Measurements from ENCODE around the gene RAP1A.

Gene RAP1A

GRCh38 chr1:111631502-111631901 lies 11.9 kb downstream of the RAP1A start:
- TF ChIP-seq EGR1 (IDR thresholded peaks at IDR 0.05) (no peak), CEBPB (IDR thresholded peaks at IDR 0.05) (no peak), TEAD4 (IDR thresholded peaks at IDR 0.05) (no peak), MAX (IDR thresholded peaks at IDR 0.05) (no peak), CREB1 (IDR thresholded peaks at IDR 0.05; ENCODE audit: low read depth) (no peak), FOXM1 (IDR thresholded peaks at IDR 0.05; ENCODE audit: borderline replicate concordance, low read depth) (no peak), EP300 (IDR thresholded peaks at IDR 0.05; ENCODE audit: borderline replicate concordance) (no peak), RAD21 (IDR thresholded peaks at IDR 0.05; ENCODE audit: low read depth) (no peak), ZBTB7A (IDR thresholded peaks at IDR 0.05; ENCODE audit: low read depth) (no peak), TCF12 (IDR thresholded peaks at IDR 0.05; ENCODE audit: low read depth) (no peak)
- TF ChIP-seq, protein P1, sequence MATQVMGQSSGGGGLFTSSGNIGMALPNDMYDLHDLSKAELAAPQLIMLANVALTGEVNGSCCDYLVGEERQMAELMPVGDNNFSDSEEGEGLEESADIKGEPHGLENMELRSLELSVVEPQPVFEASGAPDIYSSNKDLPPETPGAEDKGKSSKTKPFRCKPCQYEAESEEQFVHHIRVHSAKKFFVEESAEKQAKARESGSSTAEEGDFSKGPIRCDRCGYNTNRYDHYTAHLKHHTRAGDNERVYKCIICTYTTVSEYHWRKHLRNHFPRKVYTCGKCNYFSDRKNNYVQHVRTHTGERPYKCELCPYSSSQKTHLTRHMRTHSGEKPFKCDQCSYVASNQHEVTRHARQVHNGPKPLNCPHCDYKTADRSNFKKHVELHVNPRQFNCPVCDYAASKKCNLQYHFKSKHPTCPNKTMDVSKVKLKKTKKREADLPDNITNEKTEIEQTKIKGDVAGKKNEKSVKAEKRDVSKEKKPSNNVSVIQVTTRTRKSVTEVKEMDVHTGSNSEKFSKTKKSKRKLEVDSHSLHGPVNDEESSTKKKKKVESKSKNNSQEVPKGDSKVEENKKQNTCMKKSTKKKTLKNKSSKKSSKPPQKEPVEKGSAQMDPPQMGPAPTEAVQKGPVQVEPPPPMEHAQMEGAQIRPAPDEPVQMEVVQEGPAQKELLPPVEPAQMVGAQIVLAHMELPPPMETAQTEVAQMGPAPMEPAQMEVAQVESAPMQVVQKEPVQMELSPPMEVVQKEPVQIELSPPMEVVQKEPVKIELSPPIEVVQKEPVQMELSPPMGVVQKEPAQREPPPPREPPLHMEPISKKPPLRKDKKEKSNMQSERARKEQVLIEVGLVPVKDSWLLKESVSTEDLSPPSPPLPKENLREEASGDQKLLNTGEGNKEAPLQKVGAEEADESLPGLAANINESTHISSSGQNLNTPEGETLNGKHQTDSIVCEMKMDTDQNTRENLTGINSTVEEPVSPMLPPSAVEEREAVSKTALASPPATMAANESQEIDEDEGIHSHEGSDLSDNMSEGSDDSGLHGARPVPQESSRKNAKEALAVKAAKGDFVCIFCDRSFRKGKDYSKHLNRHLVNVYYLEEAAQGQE (IDR thresholded peaks at IDR 0.05; ENCODE audit: low read depth), result no peak

DNA sequence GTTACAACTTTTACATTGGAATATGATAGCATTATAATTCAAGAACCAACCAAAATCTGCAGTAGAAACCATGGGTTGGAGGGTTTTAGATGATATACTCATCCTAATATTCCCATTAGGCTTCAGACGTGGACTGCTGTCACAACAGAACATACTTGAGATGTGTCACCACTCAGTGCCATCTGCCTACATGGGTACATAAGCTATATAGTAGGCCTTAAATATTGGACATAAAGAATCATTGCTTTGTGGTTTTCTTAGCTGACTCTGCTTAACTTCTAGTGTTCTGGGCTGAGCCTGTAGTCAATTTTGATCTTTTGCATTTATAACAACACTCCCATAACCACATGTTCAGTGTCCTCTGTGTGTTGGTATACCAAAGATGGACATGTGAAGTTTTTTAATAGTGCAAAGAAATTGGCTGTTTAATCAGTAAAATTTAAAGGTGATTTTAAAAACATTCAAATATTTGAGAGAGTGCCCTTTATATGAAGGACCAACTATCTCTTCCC lies 14.2 kb downstream of the RAP1A start:
- no peak for TF ChIP-seq USF1 (IDR thresholded peaks at IDR 0.05)
- no peak for TF ChIP-seq CREB1 (IDR thresholded peaks at IDR 0.05; ENCODE audit: low read depth)
- no peak for TF ChIP-seq TAF1 (IDR thresholded peaks at IDR 0.05; ENCODE audit: low read depth)
- no peak for TF ChIP-seq ZBTB7A (IDR thresholded peaks at IDR 0.05; ENCODE audit: low read depth)
- TF ChIP-seq RAD21 (IDR thresholded peaks at IDR 0.05; ENCODE audit: low read depth), result no peak
- no peak for TF ChIP-seq CEBPB (IDR thresholded peaks at IDR 0.05)
- TF ChIP-seq, protein P1 (IDR thresholded peaks at IDR 0.05; ENCODE audit: low read depth), result no peak
- no peak for TF ChIP-seq MAX (IDR thresholded peaks at IDR 0.05)
- no peak for TF ChIP-seq TEAD4 (IDR thresholded peaks at IDR 0.05)
- no peak for TF ChIP-seq FOXM1 (IDR thresholded peaks at IDR 0.05; ENCODE audit: borderline replicate concordance, low read depth)
- no peak for TF ChIP-seq TCF12 (IDR thresholded peaks at IDR 0.05; ENCODE audit: low read depth)
- no peak for TF ChIP-seq EGR1 (IDR thresholded peaks at IDR 0.05)
- no peak for TF ChIP-seq YY1 (IDR thresholded peaks at IDR 0.05; ENCODE audit: low read depth)
- TF ChIP-seq EP300 (IDR thresholded peaks at IDR 0.05; ENCODE audit: borderline replicate concordance), result no peak
- no peak for TF ChIP-seq NFIC (IDR thresholded peaks at IDR 0.05)

GRCh38 chr1:111635324-111636009 lies 15.9 kb downstream of the RAP1A start:
- no peak for TF ChIP-seq EP300 (IDR thresholded peaks at IDR 0.05; ENCODE audit: borderline replicate concordance)
- no peak for TF ChIP-seq FOXM1 (IDR thresholded peaks at IDR 0.05; ENCODE audit: borderline replicate concordance, low read depth)
- no peak for TF ChIP-seq TAF1 (IDR thresholded peaks at IDR 0.05; ENCODE audit: low read depth)
- TF ChIP-seq CEBPB (IDR thresholded peaks at IDR 0.05), result no peak
- no peak for TF ChIP-seq EGR1 (IDR thresholded peaks at IDR 0.05)
- TF ChIP-seq NFIC (IDR thresholded peaks at IDR 0.05), result no peak
- TF ChIP-seq CREB1 (IDR thresholded peaks at IDR 0.05; ENCODE audit: low read depth), result no peak
- TF ChIP-seq YY1 (IDR thresholded peaks at IDR 0.05; ENCODE audit: low read depth), result no peak
- TF ChIP-seq TCF12 (IDR thresholded peaks at IDR 0.05; ENCODE audit: low read depth), result no peak
- no peak for TF ChIP-seq USF1 (IDR thresholded peaks at IDR 0.05)
- no peak for TF ChIP-seq ZBTB7A (IDR thresholded peaks at IDR 0.05; ENCODE audit: low read depth)
- no peak for TF ChIP-seq RAD21 (IDR thresholded peaks at IDR 0.05; ENCODE audit: low read depth)
- TF ChIP-seq, protein P1 (IDR thresholded peaks at IDR 0.05; ENCODE audit: low read depth), result no peak
- TF ChIP-seq MAX (IDR thresholded peaks at IDR 0.05), result no peak
- no peak for TF ChIP-seq TEAD4 (IDR thresholded peaks at IDR 0.05)
